Endometrial microvascular endothelial cells (primary cell): Measurements from ENCODE around the gene KRTAP22-1. TPM values are rescaled to one million over a fixed set of nuclear protein-coding genes. Genes with fewer than 3 reads are reported as not detected.

Source experiments
- in situ Hi-C: cut with HindIII; loops from 2 replicates; pipeline ENCODE4 v1.10.0; 2017; ENCODE audit warnings: low sequenced_read_pairs, low pct_unique_long_range_greater_than_20kb; ENCODE audit errors: inconsistent ontology term
- total RNA-seq: library from RNA; depleted of rRNA; stranded (reverse); fragments of >200 nt; gene quantifications from one replicate; pipeline ENCODE4 v1.2.3, GENCODE V29; 2015; ENCODE audit errors: inconsistent ontology term

The KRTAP22-1 gene
- total RNA-seq, 1 donor from 2014 or later: not detected

- in situ Hi-C loops: no loop called here
Observed at GRCh38 chr21:30620080-30620479, 19.2 kb downstream of the KRTAP22-1 start.

GRCh38 chr21:30620522-30620921 lies 19.6 kb downstream of the KRTAP22-1 start, which contains the start of gene KRTAP20-4:
Gene KRTAP20-4, plus strand, starts transcription at chr21:30620627.
- in situ Hi-C loops: no loop called here

GRCh38 chr21:30623362-30623761 lies 22.5 kb downstream of the KRTAP22-1 start:
- in situ Hi-C loops: no loop called here

- in situ Hi-C loops: no loop called here
Observed at GRCh38 chr21:30625449-30626165, 24.7 kb downstream of the KRTAP22-1 start.

- in situ Hi-C loops: no loop called here
Observed at GRCh38 chr21:30628109-30628508, 27.2 kb downstream of the KRTAP22-1 start.

- in situ Hi-C loops: no loop called here
Observed at GRCh38 chr21:30629200-30629599, 28.3 kb downstream of the KRTAP22-1 start.

- in situ Hi-C loops: no loop called here
Observed at GRCh38 chr21:30634906-30635305, 34.0 kb downstream of the KRTAP22-1 start, which contains the start of gene KRTAP20-2. Gene KRTAP20-2, plus strand, starts transcription at chr21:30635206. Its CDS starts 58 bp downstream, at chr21:30635264.

GRCh38 chr21:30638686-30639085 lies 37.8 kb downstream of the KRTAP22-1 start:
- in situ Hi-C loops: no loop called here

GRCh38 chr21:30642564-30642963 lies 41.7 kb downstream of the KRTAP22-1 start, which contains the start of gene KRTAP20-3:
Gene KRTAP20-3, plus strand, starts transcription at chr21:30642864.
- in situ Hi-C loops: no loop called here

- in situ Hi-C loops: no loop called here
Observed at GRCh38 chr21:30646904-30647414, 46.1 kb downstream of the KRTAP22-1 start.

Other genes starting within 250 kb of the KRTAP22-1 start
- gene KRTAP13-2, start 228.8 kb upstream of the KRTAP22-1 start, total RNA-seq: not detected
- not detected for gene KRTAP13-1, start 205.1 kb upstream of the KRTAP22-1 start, total RNA-seq
- gene KRTAP13-3, start 175.2 kb upstream of the KRTAP22-1 start, total RNA-seq: not detected
- gene KRTAP13-4, start 170.9 kb upstream of the KRTAP22-1 start, total RNA-seq: not detected
- not detected for gene KRTAP15-1, start 160.8 kb upstream of the KRTAP22-1 start, total RNA-seq
- gene KRTAP19-1, start 120.7 kb upstream of the KRTAP22-1 start, total RNA-seq: not detected
- gene KRTAP19-2, start 113.7 kb upstream of the KRTAP22-1 start, total RNA-seq: not detected
- not detected for gene KRTAP19-3, start 109.1 kb upstream of the KRTAP22-1 start, total RNA-seq
- not detected for gene KRTAP19-4, start 103.9 kb upstream of the KRTAP22-1 start, total RNA-seq
- not detected for gene KRTAP19-5, start 98.9 kb upstream of the KRTAP22-1 start, total RNA-seq
- gene KRTAP19-6, start 59.2 kb upstream of the KRTAP22-1 start, total RNA-seq: not detected
- not detected for gene KRTAP19-7, start 39.8 kb upstream of the KRTAP22-1 start, total RNA-seq
- not detected for gene KRTAP22-2, start 10.7 kb upstream of the KRTAP22-1 start, total RNA-seq
- not detected for gene KRTAP6-3, start 8.6 kb upstream of the KRTAP22-1 start, total RNA-seq
- not detected for gene KRTAP6-2, start 2.2 kb upstream of the KRTAP22-1 start, total RNA-seq
- gene KRTAP6-1, start 12.8 kb downstream of the KRTAP22-1 start, total RNA-seq: not detected
- gene KRTAP20-1, start 15.3 kb downstream of the KRTAP22-1 start, total RNA-seq: not detected
- gene KRTAP20-4, start 19.5 kb downstream of the KRTAP22-1 start, total RNA-seq: not detected
- gene KRTAP20-2, start 34.1 kb downstream of the KRTAP22-1 start, total RNA-seq: not detected
- not detected for gene KRTAP20-3, start 41.8 kb downstream of the KRTAP22-1 start, total RNA-seq
- not detected for gene KRTAP21-3, start 117.7 kb downstream of the KRTAP22-1 start, total RNA-seq
- gene KRTAP21-2, start 146.2 kb downstream of the KRTAP22-1 start, total RNA-seq: not detected
- not detected for gene KRTAP21-1, start 154.3 kb downstream of the KRTAP22-1 start, total RNA-seq
- not detected for gene KRTAP8-1, start 212.2 kb downstream of the KRTAP22-1 start, total RNA-seq
- gene KRTAP7-1, start 228.7 kb downstream of the KRTAP22-1 start, total RNA-seq: not detected